ENCODE measurements around the gene NR3C2.

NR3C2 gene

DNA sequence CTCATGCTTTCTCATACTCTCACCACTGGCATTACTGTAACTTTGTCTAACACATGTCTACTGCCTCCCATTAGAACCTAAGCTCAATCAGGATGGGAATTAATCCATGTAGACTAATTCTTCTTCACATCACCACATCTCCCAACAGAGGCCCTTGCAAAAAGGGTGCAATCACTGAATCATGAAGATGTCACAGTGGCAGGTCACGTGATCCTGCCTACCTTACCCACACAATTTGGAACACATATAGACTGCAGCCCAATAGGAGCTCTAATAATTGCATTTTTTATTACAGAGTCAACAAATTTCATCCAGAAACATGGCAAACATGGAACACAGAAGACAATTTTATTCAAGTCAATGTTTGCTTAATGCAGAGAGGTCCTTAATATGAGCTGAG lies 146.6 kb downstream of the NR3C2 start:
- TF ChIP-seq, protein P1, sequence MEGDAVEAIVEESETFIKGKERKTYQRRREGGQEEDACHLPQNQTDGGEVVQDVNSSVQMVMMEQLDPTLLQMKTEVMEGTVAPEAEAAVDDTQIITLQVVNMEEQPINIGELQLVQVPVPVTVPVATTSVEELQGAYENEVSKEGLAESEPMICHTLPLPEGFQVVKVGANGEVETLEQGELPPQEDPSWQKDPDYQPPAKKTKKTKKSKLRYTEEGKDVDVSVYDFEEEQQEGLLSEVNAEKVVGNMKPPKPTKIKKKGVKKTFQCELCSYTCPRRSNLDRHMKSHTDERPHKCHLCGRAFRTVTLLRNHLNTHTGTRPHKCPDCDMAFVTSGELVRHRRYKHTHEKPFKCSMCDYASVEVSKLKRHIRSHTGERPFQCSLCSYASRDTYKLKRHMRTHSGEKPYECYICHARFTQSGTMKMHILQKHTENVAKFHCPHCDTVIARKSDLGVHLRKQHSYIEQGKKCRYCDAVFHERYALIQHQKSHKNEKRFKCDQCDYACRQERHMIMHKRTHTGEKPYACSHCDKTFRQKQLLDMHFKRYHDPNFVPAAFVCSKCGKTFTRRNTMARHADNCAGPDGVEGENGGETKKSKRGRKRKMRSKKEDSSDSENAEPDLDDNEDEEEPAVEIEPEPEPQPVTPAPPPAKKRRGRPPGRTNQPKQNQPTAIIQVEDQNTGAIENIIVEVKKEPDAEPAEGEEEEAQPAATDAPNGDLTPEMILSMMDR (IDR thresholded peaks at IDR 0.05; ENCODE audit: insufficient read depth, low read length, missing control alignments), result no peak
- DNase-seq (ENCODE audit: low read depth, low spot score), result no peak
- CTCF ChIA-PET, result no interaction called here
- H3K4me3 ChIP-seq (ENCODE audit: low read depth, low read length), result no peak overlapping the region
- POLR2A ChIA-PET, result no interaction called here

DNA sequence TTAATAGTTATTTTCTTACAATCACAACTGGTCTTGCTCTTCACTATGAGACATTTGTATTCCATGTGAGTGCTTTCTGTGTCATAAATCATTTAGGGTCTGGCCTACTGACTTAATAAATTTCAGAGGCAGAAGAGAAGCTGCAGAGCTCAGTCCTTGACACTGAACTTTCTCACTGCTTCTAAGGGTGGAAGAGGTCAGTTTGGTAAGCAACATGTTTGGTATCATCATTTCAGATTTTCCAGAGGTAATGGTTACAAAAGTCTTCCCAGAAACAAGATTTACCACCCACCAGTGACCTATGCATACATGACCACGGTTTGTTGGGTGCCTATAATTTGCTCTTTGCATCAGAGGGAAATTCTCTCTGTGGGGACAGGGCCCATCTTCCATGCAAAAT lies 148.6 kb downstream of the NR3C2 start:
- ChIA-PET POLR2A (no interaction called here), CTCF (no interaction called here)
- no peak for DNase-seq (ENCODE audit: low read depth, low spot score)
- TF ChIP-seq, protein P1 (IDR thresholded peaks at IDR 0.05; ENCODE audit: insufficient read depth, low read length, missing control alignments), result no peak
- no peak overlapping the region for H3K4me3 ChIP-seq (ENCODE audit: low read depth, low read length)

DNA sequence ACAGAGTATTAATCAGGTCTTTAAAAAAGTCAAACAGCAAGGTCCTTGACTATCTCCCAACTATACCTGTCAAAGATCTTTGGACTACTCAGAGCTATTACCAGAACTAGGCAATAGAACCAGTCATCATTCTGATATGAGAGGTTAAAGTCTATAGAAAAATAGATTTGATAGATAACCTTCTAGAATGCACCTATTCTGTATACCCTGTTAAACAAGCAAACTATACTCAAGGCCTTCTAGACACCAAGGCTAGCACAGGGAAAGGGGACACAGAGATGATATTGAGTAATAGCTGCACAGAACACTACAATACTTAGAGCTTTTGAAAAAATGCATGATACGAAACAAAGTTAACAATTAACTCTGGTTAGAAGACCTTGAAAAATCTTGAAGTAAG lies 149.5 kb downstream of the NR3C2 start:
- CTCF ChIA-PET, result no interaction called here
- no peak for DNase-seq (ENCODE audit: low read depth, low spot score)
- H3K4me3 ChIP-seq (ENCODE audit: low read depth, low read length), result no peak overlapping the region
- POLR2A ChIA-PET, result no interaction called here
- TF ChIP-seq, protein P1 (IDR thresholded peaks at IDR 0.05; ENCODE audit: insufficient read depth, low read length, missing control alignments), result no peak

DNA sequence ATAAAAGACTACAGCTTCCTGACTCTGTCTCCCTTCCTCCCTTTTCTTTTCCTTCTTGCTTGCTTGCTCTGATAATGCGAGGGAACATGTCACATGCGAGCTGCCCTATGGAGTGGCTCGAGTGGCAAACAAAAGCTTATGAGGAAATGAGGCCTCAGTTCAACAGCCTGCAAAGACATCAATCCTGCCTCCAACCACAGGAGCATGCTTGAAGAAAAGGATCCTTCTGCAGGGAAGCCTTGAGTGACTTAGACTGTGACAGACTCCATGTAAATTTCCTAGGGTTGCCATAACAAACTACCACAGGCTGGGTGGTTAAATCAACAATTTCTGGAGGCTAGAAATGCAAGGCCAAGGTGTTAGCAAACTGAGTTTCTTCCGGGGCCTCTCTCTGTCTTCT lies 152.5 kb downstream of the NR3C2 start:
- DNase-seq (ENCODE audit: low read depth, low spot score), result no peak
- ChIA-PET CTCF (no interaction called here), POLR2A (no interaction called here)
- TF ChIP-seq, protein P1 (IDR thresholded peaks at IDR 0.05; ENCODE audit: insufficient read depth, low read length, missing control alignments), result no peak
- no peak overlapping the region for H3K4me3 ChIP-seq (ENCODE audit: low read depth, low read length)

DNA sequence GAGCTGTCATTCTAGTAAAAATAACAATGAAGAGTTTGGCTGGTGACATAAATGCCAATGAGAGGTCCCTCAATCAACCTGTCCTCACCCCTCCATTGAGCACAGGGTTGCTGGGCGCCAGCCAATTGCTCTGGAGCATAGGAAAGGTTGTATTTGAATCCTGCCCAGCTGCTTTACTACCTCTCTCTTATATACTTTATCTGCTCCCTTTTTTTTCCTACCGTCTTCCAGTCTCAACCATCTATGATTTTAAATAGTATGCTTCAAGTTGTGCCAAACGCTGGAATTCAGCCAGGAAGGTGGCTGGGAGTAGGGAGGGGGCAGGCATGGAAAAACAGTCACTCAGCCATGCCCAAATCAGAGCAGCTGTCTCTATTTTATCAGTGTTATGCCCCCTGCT lies 153.8 kb downstream of the NR3C2 start:
- ChIA-PET POLR2A (interaction anchor here (0.7 kb wide), 1 partner anchor 339 kb away, joined by 3 read pairs; no protein-coding TSS in a partner anchor), CTCF (no interaction called here)
- no peak overlapping the region for H3K4me3 ChIP-seq (ENCODE audit: low read depth, low read length)
- DNase-seq (ENCODE audit: low read depth, low spot score), result no peak
- TF ChIP-seq, protein P1 (IDR thresholded peaks at IDR 0.05; ENCODE audit: insufficient read depth, low read length, missing control alignments), result no peak

DNA sequence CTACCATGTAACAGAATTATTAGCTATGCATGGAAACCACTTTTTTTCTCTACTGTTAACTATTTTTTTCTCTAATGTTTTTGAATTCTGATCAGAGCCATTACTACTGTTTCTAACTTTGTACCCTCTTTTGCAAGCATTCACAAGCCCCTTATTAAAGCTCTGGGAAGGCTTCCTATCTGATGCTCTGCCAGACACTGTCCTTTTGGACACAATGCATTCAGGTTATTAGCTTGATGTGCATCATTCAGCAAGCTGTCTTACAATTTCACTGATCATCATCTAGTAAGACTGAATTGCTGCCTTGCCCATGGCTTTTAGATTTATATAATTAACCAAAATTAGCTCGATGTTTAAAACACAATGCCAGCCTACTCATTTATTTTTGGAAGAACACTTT lies 155.1 kb downstream of the NR3C2 start:
- no peak for DNase-seq (ENCODE audit: low read depth, low spot score)
- TF ChIP-seq, protein P1 (IDR thresholded peaks at IDR 0.05; ENCODE audit: insufficient read depth, low read length, missing control alignments), result no peak
- ChIA-PET CTCF (no interaction called here), POLR2A (no interaction called here)
- no peak overlapping the region for H3K4me3 ChIP-seq (ENCODE audit: low read depth, low read length)
